H54 (cell line): ENCODE results near the gene TTLL12.

Source experiments
- DNase-seq: peaks from one replicate; pipeline ENCODE4 v3.0.0; 2011; ENCODE audit warnings: low spot score, mixed read lengths; ENCODE audit not compliant: insufficient read length
- FAIRE-seq: peaks from 3 replicates; lab custom pipeline; 2011; peaks lifted over from hg19 to GRCh38; lab: Jason Lieb, UNC
- POLR2A ChIP-seq: IDR thresholded peaks from 2 replicates; pipeline ENCODE4 v1.6.1; 2011; ENCODE audit warnings: low read depth, mild to moderate bottlenecking, low read length

TTLL12 gene

DNA sequence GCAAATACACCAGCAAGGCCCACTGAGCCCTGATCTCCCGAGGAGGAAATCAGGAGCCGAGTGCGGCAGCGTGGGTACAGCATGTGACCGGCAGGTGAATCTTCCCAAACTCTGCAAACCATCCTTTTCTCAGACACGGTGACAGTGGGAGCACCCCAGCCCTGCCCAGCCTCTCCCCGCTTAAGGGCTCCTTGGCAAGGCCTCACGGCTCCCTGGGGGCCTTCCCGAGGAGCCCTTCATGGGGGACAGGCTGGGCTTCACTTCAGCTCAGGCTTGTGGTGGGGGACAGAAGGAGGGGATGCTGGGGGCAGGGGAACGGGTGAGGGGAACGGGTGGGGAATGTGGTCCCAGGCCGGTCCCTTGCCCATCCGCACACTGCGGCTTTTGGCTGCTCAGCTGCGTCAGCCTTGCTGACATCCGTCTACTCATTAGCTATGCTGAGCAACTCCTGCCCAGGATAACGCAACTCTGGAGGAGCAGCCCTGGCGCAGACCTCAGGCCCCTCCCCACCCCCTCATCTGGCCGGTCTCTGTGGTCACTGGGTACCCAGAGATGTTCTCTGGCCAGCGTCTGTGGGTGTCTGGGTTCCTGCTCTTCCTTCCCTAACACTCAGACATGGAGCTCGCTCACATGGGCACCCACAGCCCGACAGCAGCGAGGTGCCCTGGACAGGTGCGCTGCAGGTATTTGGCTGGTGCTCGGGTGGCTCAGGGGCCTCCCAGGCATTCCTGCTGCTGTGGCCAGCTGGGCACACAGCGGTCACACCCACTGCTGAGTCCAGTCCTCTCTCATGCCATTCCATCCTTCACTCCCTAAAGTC lies 22.0 kb upstream of the TTLL12 start:
- TF ChIP-seq POLR2A: no peak
- FAIRE-seq (no peak), DNase-seq (no peak)

GRCh38 chr22:43207849-43208702 lies 21.1 kb upstream of the TTLL12 start:
- FAIRE-seq (no peak), DNase-seq (no peak)
- TF ChIP-seq POLR2A: no peak

- no peak for TF ChIP-seq POLR2A
- DNase-seq (no peak), FAIRE-seq (no peak)
Observed at GRCh38 chr22:43207386-43207785, 20.5 kb upstream of the TTLL12 start.

GRCh38 chr22:43206509-43207161 lies 19.7 kb upstream of the TTLL12 start:
- no peak for FAIRE-seq
- no peak for TF ChIP-seq POLR2A

GRCh38 chr22:43205748-43206508 lies 19.0 kb upstream of the TTLL12 start:
- FAIRE-seq (no peak), DNase-seq (no peak)
- TF ChIP-seq POLR2A: no peak

More at GRCh38 chr22:43206509-43207161, 19.7 kb upstream of the TTLL12 start:
- no peak for DNase-seq

DNA sequence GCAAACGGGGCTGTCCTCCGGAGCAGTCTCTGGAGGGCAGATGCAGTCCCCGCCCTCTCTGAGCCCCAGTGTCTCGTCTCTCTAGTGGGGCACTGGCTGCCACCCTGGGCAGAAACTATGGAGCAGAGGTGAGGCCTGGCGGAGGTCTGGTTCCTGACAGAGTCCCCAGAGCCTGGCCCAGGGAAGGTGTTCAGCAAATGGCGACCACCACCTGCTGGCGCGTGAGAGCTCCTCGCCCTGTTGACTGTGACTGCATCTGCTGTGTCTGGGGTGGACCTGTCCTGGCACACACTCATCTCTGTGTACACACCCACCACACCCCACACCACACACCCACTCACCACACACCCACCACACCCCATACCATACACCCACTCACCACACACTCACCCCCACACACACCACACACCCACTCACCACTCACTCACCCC lies 18.3 kb upstream of the TTLL12 start:
- DNase-seq (no peak), FAIRE-seq (no peak)
- TF ChIP-seq POLR2A: no peak

DNA sequence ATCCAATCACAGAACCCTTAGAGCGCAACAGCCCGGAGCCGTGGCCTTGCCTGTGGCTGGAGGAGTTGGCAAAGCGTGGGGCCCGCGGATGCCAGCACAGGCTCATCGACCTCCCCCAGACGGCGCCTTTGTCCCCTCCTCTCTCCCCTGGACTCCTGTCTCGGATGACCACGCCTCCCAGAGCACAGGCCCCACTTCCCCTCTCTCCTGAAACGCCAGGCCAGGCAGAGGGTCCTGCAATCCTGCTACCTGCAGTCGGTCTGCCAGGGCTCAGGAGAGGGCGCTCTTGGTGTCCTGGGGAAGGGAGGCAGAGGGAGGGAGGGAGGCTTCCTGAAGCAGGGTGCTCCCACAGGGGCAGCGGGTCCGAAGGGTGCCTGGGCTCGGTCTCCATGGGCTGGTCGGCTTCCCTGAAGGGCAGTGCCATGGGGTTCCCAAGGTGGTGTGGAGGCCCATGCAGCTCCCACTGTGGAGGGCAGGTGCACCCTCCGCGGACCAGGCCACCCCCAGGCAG lies 16.6 kb upstream of the TTLL12 start:
- TF ChIP-seq POLR2A: no peak
- FAIRE-seq (no peak), DNase-seq (no peak)

- no peak for TF ChIP-seq POLR2A
Observed at GRCh38 chr22:43202756-43203410, 15.9 kb upstream of the TTLL12 start.

GRCh38 chr22:43202326-43202725 lies 15.4 kb upstream of the TTLL12 start:
- no peak for FAIRE-seq
- DNase-seq: no peak
- TF ChIP-seq POLR2A: no peak

More at GRCh38 chr22:43202756-43203410, 15.9 kb upstream of the TTLL12 start:
- FAIRE-seq: no peak
- no peak for DNase-seq

- FAIRE-seq (no peak), DNase-seq (no peak)
- TF ChIP-seq POLR2A: no peak
Observed at GRCh38 chr22:43201486-43202219, 14.7 kb upstream of the TTLL12 start.

DNA sequence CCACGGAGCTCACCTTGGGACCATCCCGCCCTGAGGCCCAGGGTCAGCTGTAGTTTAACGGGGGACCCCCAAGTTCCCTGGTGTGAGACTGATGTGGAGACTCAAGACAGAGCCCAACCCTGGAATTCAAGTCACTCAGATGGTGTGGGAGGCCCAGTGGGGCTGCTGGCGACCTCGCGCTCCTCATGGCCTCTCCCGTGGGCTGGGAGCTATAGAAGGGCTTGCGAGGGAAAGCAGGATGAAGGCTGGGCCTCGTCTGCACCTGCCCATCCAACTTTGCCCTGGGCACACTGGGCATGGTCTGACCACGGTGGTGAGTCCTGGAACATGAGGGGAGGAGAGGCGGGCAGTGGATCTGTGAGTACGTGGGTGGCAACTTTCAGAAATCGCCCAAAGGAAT lies 13.6 kb upstream of the TTLL12 start:
- DNase-seq (no peak), FAIRE-seq (no peak)
- no peak for TF ChIP-seq POLR2A

DNA sequence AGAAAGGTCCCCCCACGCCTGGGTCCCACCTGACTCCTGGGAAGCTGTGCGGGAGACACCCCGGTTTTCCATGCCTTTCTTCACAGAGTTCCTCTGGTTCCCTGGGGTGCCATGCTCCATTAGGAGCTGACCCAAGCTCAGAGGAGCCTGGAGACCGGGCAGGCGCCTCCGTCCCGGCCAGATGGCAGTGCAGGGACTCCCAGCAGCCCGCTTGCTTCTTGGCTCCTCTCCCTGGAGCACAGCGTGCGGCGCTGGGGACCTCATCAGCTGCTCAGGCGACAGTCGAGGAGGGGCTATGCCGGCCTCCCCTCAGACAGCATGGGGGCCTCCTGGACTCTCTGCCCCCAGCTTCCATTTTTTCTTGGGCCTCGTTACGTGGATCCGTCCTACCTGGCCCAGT lies 13.1 kb upstream of the TTLL12 start:
- DNase-seq (no peak), FAIRE-seq (no peak)
- no peak for TF ChIP-seq POLR2A
